Hepatocyte (in vitro differentiated cells): ENCODE data around the gene PAPSS1.

Experiments
- CTCF ChIP-seq: fragments of 200-600 bp; sonication (generic); IDR thresholded peaks from 2 replicates; pipeline ENCODE4 v1.5.1; 2016; ENCODE audit warnings: antibody characterized with exemption, mild to moderate bottlenecking; ENCODE audit not compliant: poor library complexity
- EZH2 ChIP-seq: fragments of 200-600 bp; sonication (generic); IDR thresholded peaks from 2 replicates; pipeline ENCODE4 v1.6.1; 2016; ENCODE audit warnings: antibody characterized with exemption, mild to moderate bottlenecking, borderline replicate concordance

- no peak for TF ChIP-seq CTCF
- no peak for TF ChIP-seq EZH2
Measured at GRCh38 chr4:107710493-107711459, 9.3 kb downstream of the PAPSS1 start.
